ENCODE data around the gene LRGUK.

The LRGUK gene

GRCh38 chr7:134184767-134185166, 57.6 kb downstream of the LRGUK start:
- Histone ChIP-seq H3K27me3 (ENCODE audit: insufficient read depth, low read length, poor library complexity, severe bottlenecking) (no peaks in the 10 kb centered on the region), H3K36me3 (ENCODE audit: insufficient read depth, low read length) (no peaks in the 10 kb centered on the region), H3K9me2 (replicated peaks; ENCODE audit: low read depth, low read length) (no peaks in the 10 kb centered on the region), H3K4me2 (ENCODE audit: low read depth, low read length, poor library complexity, severe bottlenecking) (no peak overlapping the region), H3F3A (ENCODE audit: low read depth) (no peaks in the 10 kb centered on the region), H3K4me1 (ENCODE audit: insufficient read depth, low read length, poor library complexity, severe bottlenecking) (no peaks in the 10 kb centered on the region), H4K20me1 (ENCODE audit: insufficient read depth, low read length, poor library complexity, severe bottlenecking) (no peaks in the 10 kb centered on the region), H2AFZ (ENCODE audit: low read length) (no peak overlapping the region), H3K79me2 (ENCODE audit: insufficient read depth, low read length) (no peaks in the 10 kb centered on the region), H3K9me3 (ENCODE audit: insufficient read depth, low read depth, low read length) (no peaks in the 10 kb centered on the region), H3K9ac (ENCODE audit: low read depth, low read length, poor library complexity, severe bottlenecking) (no peak overlapping the region), H3K4me3 (ENCODE audit: low read length, poor library complexity, severe bottlenecking) (no peak overlapping the region)
- TF ChIP-seq CTCF (conservative IDR thresholded peaks at IDR 0.05; ENCODE audit: low read length) (no peak), EZH2phosphoT487 (IDR thresholded peaks at IDR 0.05; ENCODE audit: borderline replicate concordance) (no peak)

GRCh38 chr7:134186027-134186426, 58.9 kb downstream of the LRGUK start:
- Histone ChIP-seq H3K27me3 (ENCODE audit: insufficient read depth, low read length, poor library complexity, severe bottlenecking) (no peaks in the 10 kb centered on the region), H3K9ac (ENCODE audit: low read depth, low read length, poor library complexity, severe bottlenecking) (no peak overlapping the region), H4K20me1 (ENCODE audit: insufficient read depth, low read length, poor library complexity, severe bottlenecking) (no peaks in the 10 kb centered on the region), H3K9me3 (ENCODE audit: insufficient read depth, low read depth, low read length) (no peaks in the 10 kb centered on the region), H3K4me1 (ENCODE audit: insufficient read depth, low read length, poor library complexity, severe bottlenecking) (no peaks in the 10 kb centered on the region), H3K79me2 (ENCODE audit: insufficient read depth, low read length) (no peaks in the 10 kb centered on the region), H3K4me3 (ENCODE audit: low read length, poor library complexity, severe bottlenecking) (no peak overlapping the region), H3K4me2 (ENCODE audit: low read depth, low read length, poor library complexity, severe bottlenecking) (no peak overlapping the region), H3K9me2 (replicated peaks; ENCODE audit: low read depth, low read length) (no peaks in the 10 kb centered on the region), H2AFZ (ENCODE audit: low read length) (no peak overlapping the region), H3K36me3 (ENCODE audit: insufficient read depth, low read length) (no peaks in the 10 kb centered on the region), H3F3A (ENCODE audit: low read depth) (no peaks in the 10 kb centered on the region)
- TF ChIP-seq CTCF (conservative IDR thresholded peaks at IDR 0.05; ENCODE audit: low read length) (no peak), EZH2phosphoT487 (IDR thresholded peaks at IDR 0.05; ENCODE audit: borderline replicate concordance) (no peak)

GRCh38 chr7:134186801-134187200, 59.7 kb downstream of the LRGUK start:
- no peaks in the 10 kb centered on the region for H4K20me1 ChIP-seq (ENCODE audit: insufficient read depth, low read length, poor library complexity, severe bottlenecking)
- no peaks in the 10 kb centered on the region for H3K36me3 ChIP-seq (ENCODE audit: insufficient read depth, low read length)
- TF ChIP-seq CTCF (conservative IDR thresholded peaks at IDR 0.05; ENCODE audit: low read length) (no peak), EZH2phosphoT487 (IDR thresholded peaks at IDR 0.05; ENCODE audit: borderline replicate concordance) (no peak)
- H3K4me2 ChIP-seq (ENCODE audit: low read depth, low read length, poor library complexity, severe bottlenecking), result no peak overlapping the region
- no peaks in the 10 kb centered on the region for H3K79me2 ChIP-seq (ENCODE audit: insufficient read depth, low read length)
- H3K9ac ChIP-seq (ENCODE audit: low read depth, low read length, poor library complexity, severe bottlenecking), result no peak overlapping the region
- no peaks in the 10 kb centered on the region for H3K4me1 ChIP-seq (ENCODE audit: insufficient read depth, low read length, poor library complexity, severe bottlenecking)
- no peaks in the 10 kb centered on the region for H3K27me3 ChIP-seq (ENCODE audit: insufficient read depth, low read length, poor library complexity, severe bottlenecking)
- no peaks in the 10 kb centered on the region for H3F3A ChIP-seq (ENCODE audit: low read depth)
- H2AFZ ChIP-seq (ENCODE audit: low read length), result no peak overlapping the region
- H3K9me3 ChIP-seq (ENCODE audit: insufficient read depth, low read depth, low read length), result no peaks in the 10 kb centered on the region
- no peak overlapping the region for H3K4me3 ChIP-seq (ENCODE audit: low read length, poor library complexity, severe bottlenecking)
- H3K9me2 ChIP-seq (replicated peaks; ENCODE audit: low read depth, low read length), result no peaks in the 10 kb centered on the region
